Esophagus squamous epithelium (tissue), 4 donors: ENCODE data around the gene PCDHGA1.

ENCODE experiments used
- CTCF ChIP-seq, 6 experiments: fragments of 450-650 bp in 4 of 6; fragments of 200-600 bp in 2 of 6; sonication (generic) in 2 of 6; IDR thresholded peaks; one replicate each; pipeline ENCODE4 v1.5.1; 2016 to 2019; ENCODE audit warnings: antibody characterized with exemption in 6 of 6, mild to moderate bottlenecking in 4 of 6, moderate library complexity in 4 of 6
- POLR2A ChIP-seq, 4 donors: fragments of 450-650 bp; IDR thresholded peaks; one replicate each; pipeline ENCODE4 v1.6.1; 2017; ENCODE audit warnings: antibody characterized with exemption in 4 of 4, mild to moderate bottlenecking in 4 of 4, moderate library complexity in 3 of 4

DNA sequence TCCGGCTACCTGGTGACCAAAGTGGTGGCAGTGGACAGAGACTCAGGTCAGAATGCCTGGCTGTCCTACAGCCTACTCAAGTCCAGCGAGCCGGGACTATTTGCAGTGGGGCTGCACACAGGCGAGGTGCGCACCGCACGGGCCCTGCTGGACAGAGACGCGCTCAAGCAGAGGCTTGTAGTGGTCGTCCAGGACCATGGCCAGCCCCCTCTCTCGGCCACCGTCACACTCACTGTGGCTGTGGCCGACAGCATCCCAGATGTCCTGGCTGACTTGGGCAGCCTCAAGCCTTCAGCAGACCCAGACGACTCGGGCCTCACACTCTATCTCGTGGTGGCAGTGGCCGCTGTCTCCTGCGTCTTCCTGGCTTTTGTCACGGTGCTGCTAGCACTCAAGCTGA, 26.6 kb downstream of the PCDHGA1 start:
- TF ChIP-seq CTCF (IDR thresholded peaks at IDR 0.05) (no peak), POLR2A (IDR thresholded peaks at IDR 0.05) (no peak)
